HAP-1 (cell line): ENCODE data around the gene CARNS1.
A peak's percentile ranks its signal among the peaks of the same experiment; 100 is the strongest.
"Not testable (repeated sequence)": the region's sequence is repeated elsewhere in the genome, so short reads cannot be mapped to it uniquely, and the experiment has no call there.

ENCODE experiments used
- DNase-seq, 2 experiments: peaks; one replicate each; pipeline ENCODE4 v3.0.0-alpha.2; 2016 to 2020; ENCODE audit warnings: low spot score in 2 of 2
- H3K27me3 ChIP-seq: fragments of 250-450 bp; sonication (Bioruptor Pico); 2 replicates; pipeline ENCODE4 v1.5.1; 2020; ENCODE audit warnings: low read depth, mild to moderate bottlenecking, moderate library complexity
- H3K36me3 ChIP-seq: fragments of 250-450 bp; sonication (Bioruptor Pico); replicated peaks from 2 replicates; pipeline ENCODE4 v1.5.1; 2020; ENCODE audit warnings: mild to moderate bottlenecking
- H3K4me1 ChIP-seq: fragments of 250-450 bp; sonication (Bioruptor Pico); 2 replicates; pipeline ENCODE4 v1.5.1; 2020; ENCODE audit warnings: mild to moderate bottlenecking
- H3K4me3 ChIP-seq: fragments of 250-450 bp; sonication (Bioruptor Pico); 2 replicates; pipeline ENCODE4 v1.5.1; 2020; ENCODE audit warnings: mild to moderate bottlenecking, moderate library complexity
- H3K9me3 ChIP-seq: fragments of 250-450 bp; sonication (Bioruptor Pico); 2 replicates; pipeline ENCODE4 v1.5.1; 2020; ENCODE audit warnings: mild to moderate bottlenecking, moderate library complexity
- in situ Hi-C: fragments of 300-500 bp; cut with MboI; formaldehyde crosslinking; loops from 3 replicates; pipeline ENCODE4 v1.14.3; 2020; ENCODE audit warnings: low sequenced_read_pairs, inconsistent platforms, mixed read lengths

CARNS1 gene

GRCh38 chr11:67413266-67413849, 2.1 kb upstream of the CARNS1 start:
- in situ Hi-C loops: no loop called here
- Histone ChIP-seq H3K4me3 (no peak overlapping the region), H3K9me3 (no peaks in the 10 kb centered on the region), H3K27me3 (peaks cover 8% of the 10 kb centered on the region; the same call in 1 of the 2 replicates), H3K36me3 (no peaks in the 10 kb centered on the region), H3K4me1 (no peaks in the 10 kb centered on the region; the same call in 1 of the 2 replicates)
- no peak for DNase-seq

GRCh38 chr11:67416416-67417335, 1.2 kb downstream of the CARNS1 start:
- no peak overlapping the region for H3K4me3 ChIP-seq
- H3K36me3 ChIP-seq: no peaks in the 10 kb centered on the region
- peaks cover 7% of the 10 kb centered on the region for H3K4me1 ChIP-seq
- H3K27me3 ChIP-seq: no peaks in the 10 kb centered on the region
- DNase-seq: no peak
- in situ Hi-C loops: no loop called here
- no peaks in the 10 kb centered on the region for H3K9me3 ChIP-seq

GRCh38 chr11:67417425-67417824, 1.9 kb downstream of the CARNS1 start:
- Histone ChIP-seq H3K9me3 (no peaks in the 10 kb centered on the region), H3K4me1 (peaks cover 7% of the 10 kb centered on the region), H3K4me3 (no peak overlapping the region), H3K27me3 (no peaks in the 10 kb centered on the region), H3K36me3 (no peaks in the 10 kb centered on the region)
- in situ Hi-C loops: no loop called here
- DNase-seq: no peak

- no peak overlapping the region for H3K4me3 ChIP-seq
- no peaks in the 10 kb centered on the region for H3K27me3 ChIP-seq
- in situ Hi-C loops: no loop called here
- H3K9me3 ChIP-seq: no peaks in the 10 kb centered on the region
- DNase-seq: no peak
- H3K4me1 ChIP-seq: peaks cover 7% of the 10 kb centered on the region
- H3K36me3 ChIP-seq: no peaks in the 10 kb centered on the region
These were observed 3.2 kb downstream of the CARNS1 start for GRCh38 chr11:67418476-67419281.

- H3K4me3 ChIP-seq: no peak overlapping the region
- in situ Hi-C loops: no loop called here
- no peak for DNase-seq
- no peaks in the 10 kb centered on the region for H3K27me3 ChIP-seq
- H3K4me1 ChIP-seq: peaks cover 7% of the 10 kb centered on the region
- H3K36me3 ChIP-seq: no peaks in the 10 kb centered on the region
- no peaks in the 10 kb centered on the region for H3K9me3 ChIP-seq
These were observed 4.0 kb downstream of the CARNS1 start for GRCh38 chr11:67419325-67420049.

GRCh38 chr11:67420147-67420645, 4.7 kb downstream of the CARNS1 start:
- DNase-seq: no peak
- Histone ChIP-seq H3K4me1 (peaks cover 7% of the 10 kb centered on the region), H3K36me3 (no peaks in the 10 kb centered on the region), H3K27me3 (no peaks in the 10 kb centered on the region), H3K9me3 (no peaks in the 10 kb centered on the region), H3K4me3 (peak overlapping the region; percentile 29)
- in situ Hi-C loops: no loop called here

GRCh38 chr11:67420646-67421429, 5.4 kb downstream of the CARNS1 start:
- peak; percentile 84 to 98 for DNase-seq
- in situ Hi-C loops: no loop called here

GRCh38 chr11:67421430-67422031, 6.1 kb downstream of the CARNS1 start:
- in situ Hi-C loops: no loop called here
- DNase-seq: no peak
- Histone ChIP-seq H3K9me3 (no peaks in the 10 kb centered on the region), H3K4me1 (peaks cover 7% of the 10 kb centered on the region), H3K4me3 (peak overlapping the region; percentile 29), H3K36me3 (no peaks in the 10 kb centered on the region), H3K27me3 (no peaks in the 10 kb centered on the region)

More at GRCh38 chr11:67420646-67421429, 5.4 kb downstream of the CARNS1 start:
- Histone ChIP-seq H3K36me3 (no peaks in the 10 kb centered on the region), H3K4me3 (peak overlapping the region; percentile 29), H3K9me3 (no peaks in the 10 kb centered on the region), H3K4me1 (peaks cover 7% of the 10 kb centered on the region), H3K27me3 (no peaks in the 10 kb centered on the region)

GRCh38 chr11:67422891-67423290, 7.4 kb downstream of the CARNS1 start:
- peaks cover 13% of the 10 kb centered on the region for H3K4me1 ChIP-seq
- H3K36me3 ChIP-seq: no peaks in the 10 kb centered on the region
- no peaks in the 10 kb centered on the region for H3K27me3 ChIP-seq
- in situ Hi-C loops: no loop called here
- DNase-seq: no peak
- no peak overlapping the region for H3K4me3 ChIP-seq
- H3K9me3 ChIP-seq: no peaks in the 10 kb centered on the region

GRCh38 chr11:67423466-67423865, 8.0 kb downstream of the CARNS1 start:
- Histone ChIP-seq H3K27me3 (no peaks in the 10 kb centered on the region), H3K9me3 (no peaks in the 10 kb centered on the region), H3K4me1 (peaks cover 13% of the 10 kb centered on the region), H3K36me3 (no peaks in the 10 kb centered on the region), H3K4me3 (no peak overlapping the region)
- DNase-seq: no peak
- in situ Hi-C loops: no loop called here

- no peak for DNase-seq
- Histone ChIP-seq H3K4me1 (peaks cover 13% of the 10 kb centered on the region), H3K27me3 (no peaks in the 10 kb centered on the region), H3K9me3 (no peaks in the 10 kb centered on the region), H3K36me3 (no peaks in the 10 kb centered on the region), H3K4me3 (no peak overlapping the region)
- in situ Hi-C loops: no loop called here
These were observed 8.6 kb downstream of the CARNS1 start for GRCh38 chr11:67423891-67424613.

GRCh38 chr11:67427364-67427859, 11.9 kb downstream of the CARNS1 start:
- H3K36me3 ChIP-seq: peaks cover 17% of the 10 kb centered on the region

More at GRCh38 chr11:67427364-67427859, 11.9 kb downstream of the CARNS1 start:
- H3K4me3 ChIP-seq: peak overlapping the region; percentile 87
- in situ Hi-C loops, DNase-seq, H3K27me3 ChIP-seq, H3K9me3 ChIP-seq: not testable (repeated sequence)
- peaks cover 11% of the 10 kb centered on the region for H3K4me1 ChIP-seq
